WERI-Rb-1 (cell line): ENCODE measurements around the gene ZNF57.
A peak's percentile ranks its signal among the peaks of the same experiment; 100 is the strongest.

Source experiments
- DNase-seq: peaks from one replicate; pipeline ENCODE4 v3.0.0-alpha.2; 2020
- H3K27ac ChIP-seq: fragments of 250-450 bp; sonication (Bioruptor Pico); 2 replicates; pipeline ENCODE4 v1.5.1; 2020; ENCODE audit warnings: mild to moderate bottlenecking, moderate library complexity
- H3K27me3 ChIP-seq: fragments of 250-450 bp; sonication (Bioruptor Pico); 2 replicates; pipeline ENCODE4 v1.5.1; 2021; ENCODE audit warnings: mild to moderate bottlenecking, low read depth, moderate library complexity; ENCODE audit not compliant: insufficient read depth, severe bottlenecking
- H3K36me3 ChIP-seq: fragments of 250-450 bp; sonication (Bioruptor Pico); 2 replicates; pipeline ENCODE4 v1.5.1; 2020; ENCODE audit warnings: mild to moderate bottlenecking, moderate library complexity
- H3K4me3 ChIP-seq: 2 replicates; pipeline ENCODE4 v1.5.1; 2011; ENCODE audit warnings: low read depth, mild to moderate bottlenecking, control low read depth, low read length
- H3K9me3 ChIP-seq: fragments of 250-450 bp; sonication (Bioruptor Pico); 2 replicates; pipeline ENCODE4 v1.5.1; 2021; ENCODE audit warnings: mild to moderate bottlenecking, moderate library complexity; ENCODE audit not compliant: severe bottlenecking
- CTCF ChIP-seq: IDR thresholded peaks from 2 replicates; pipeline ENCODE4 v1.5.1; 2011; ENCODE audit warnings: low read depth, mild to moderate bottlenecking, control low read depth, inconsistent platforms, low read length

ZNF57 gene

GRCh38 chr19:2900296-2901252 lies at the start of gene ZNF57:
ZNF57 (plus strand) TSS chr19:2900928; CDS start chr19:2901046, 118 bp downstream.
- no peak for TF ChIP-seq CTCF
- H3K4me3 ChIP-seq = peak within 1 kb of the TSS; percentile 96
- peaks cover 17% of the 10 kb centered on the region for H3K9me3 ChIP-seq
- no peaks in the 10 kb centered on the region for H3K36me3 ChIP-seq
- peak; percentile 100 for DNase-seq
- no peaks in the 10 kb centered on the region for H3K27me3 ChIP-seq
- peak within 1 kb of the TSS; percentile 84 for H3K27ac ChIP-seq

- Histone ChIP-seq H3K36me3 (peaks cover 50% of the 10 kb centered on the region), H3K27ac (no peak overlapping the region), H3K4me3 (no peak overlapping the region), H3K9me3 (peaks cover 24% of the 10 kb centered on the region), H3K27me3 (no peaks in the 10 kb centered on the region)
- no peak for TF ChIP-seq CTCF
- DNase-seq = no peak
Measured at GRCh38 chr19:2852598-2852997, 48.1 kb upstream of the ZNF57 start.

- Histone ChIP-seq H3K4me3 (no peak overlapping the region), H3K27ac (no peak overlapping the region), H3K9me3 (peaks cover 24% of the 10 kb centered on the region), H3K27me3 (no peaks in the 10 kb centered on the region), H3K36me3 (peaks cover 50% of the 10 kb centered on the region)
- no peak for TF ChIP-seq CTCF
- DNase-seq = no peak
Measured at GRCh38 chr19:2853015-2853606, 47.6 kb upstream of the ZNF57 start.

GRCh38 chr19:2854849-2855248 lies 45.9 kb upstream of the ZNF57 start:
- Histone ChIP-seq H3K4me3 (no peak overlapping the region), H3K9me3 (peaks cover 24% of the 10 kb centered on the region)
- no peak for DNase-seq

GRCh38 chr19:2856457-2857050 lies 44.2 kb upstream of the ZNF57 start:
- DNase-seq = no peak
- Histone ChIP-seq H3K27me3 (no peaks in the 10 kb centered on the region), H3K36me3 (peaks cover 33% of the 10 kb centered on the region), H3K27ac (no peak overlapping the region), H3K9me3 (peaks cover 19% of the 10 kb centered on the region), H3K4me3 (no peak overlapping the region)
- TF ChIP-seq CTCF = no peak

More at GRCh38 chr19:2854849-2855248, 45.9 kb upstream of the ZNF57 start:
- Histone ChIP-seq H3K27me3 (no peaks in the 10 kb centered on the region), H3K36me3 (peaks cover 50% of the 10 kb centered on the region), H3K27ac (no peak overlapping the region)
- TF ChIP-seq CTCF = no peak
